ENCODE data around the gene UNC45A. TPM values are rescaled to one million over a fixed set of nuclear protein-coding genes. Genes with fewer than 3 reads are reported as not detected.

Gene UNC45A
- total and polyA plus RNA-seq, 2 experiments from 2014 or later = 58.6 to 75.8 TPM

GRCh38 chr15:90991587-90992285, 56.7 kb downstream of the UNC45A start:
- Histone ChIP-seq H2AFZ (peak overlapping the region; percentile 42), H3K27ac (no peak overlapping the region), H3K36me3 (ENCODE audit: low read depth) (no peaks in the 10 kb centered on the region), H3K79me2 (ENCODE audit: insufficient read depth) (peaks cover 76% of the 10 kb centered on the region), H3K9me2 (ENCODE audit: insufficient read depth) (no peaks in the 10 kb centered on the region), H3K4me1 (ENCODE audit: insufficient read depth) (no peaks in the 10 kb centered on the region), H3K9me3 (ENCODE audit: low read depth) (no peaks in the 10 kb centered on the region), H4K20me1 (ENCODE audit: insufficient read depth) (no peaks in the 10 kb centered on the region), H3K4me2 (ENCODE audit: unreplicated experiment) (no peak overlapping the region), H3K4me3 (no peak overlapping the region), H3K27me3 (replicated peaks; ENCODE audit: insufficient read depth) (no peaks in the 10 kb centered on the region), H3F3A (ENCODE audit: insufficient read depth) (peaks cover 9% of the 10 kb centered on the region), H3K9ac (no peak overlapping the region)
- TF ChIP-seq EZH2 (IDR thresholded peaks at IDR 0.05; ENCODE audit: insufficient read depth, poor library complexity, severe bottlenecking) = no peak
- TF ChIP-seq EZH2phosphoT487 (IDR thresholded peaks at IDR 0.05; ENCODE audit: insufficient read depth, low read depth) = no peak
- DNase-seq = no peak
- in situ Hi-C loops (cut with MboI) = no loop called here
- WGBS, 2 experiments (ENCODE audit: low coverage in 1 of 2, low lambda C conversion rate in 2 of 2, missing lambda C conversion rate in 2 of 2) = 98 to 99% methylated on average over 6 of the region's 6 CpGs

- Histone ChIP-seq H4K20me1 (ENCODE audit: insufficient read depth) (no peaks in the 10 kb centered on the region), H3K9me2 (ENCODE audit: insufficient read depth) (no peaks in the 10 kb centered on the region), H3K4me3 (peak overlapping the region; percentile 95), H2AFZ (peak overlapping the region; percentile 92), H3K79me2 (ENCODE audit: insufficient read depth) (peaks cover 53% of the 10 kb centered on the region), H3K27ac (peak overlapping the region; percentile 64), H3K27me3 (replicated peaks; ENCODE audit: insufficient read depth) (no peaks in the 10 kb centered on the region), H3K36me3 (ENCODE audit: low read depth) (no peaks in the 10 kb centered on the region), H3F3A (ENCODE audit: insufficient read depth) (peaks cover 9% of the 10 kb centered on the region), H3K4me1 (ENCODE audit: insufficient read depth) (no peaks in the 10 kb centered on the region), H3K9ac (peak overlapping the region; percentile 96), H3K4me2 (ENCODE audit: unreplicated experiment) (peak overlapping the region; percentile 70), H3K9me3 (ENCODE audit: low read depth) (no peaks in the 10 kb centered on the region)
- WGBS, 2 experiments (ENCODE audit: low coverage in 1 of 2, low lambda C conversion rate in 2 of 2, missing lambda C conversion rate in 2 of 2) = 0 to 3% methylated on average over 13 to 39 of the region's 50 CpGs
- no peak for TF ChIP-seq EZH2phosphoT487 (IDR thresholded peaks at IDR 0.05; ENCODE audit: insufficient read depth, low read depth)
- TF ChIP-seq EZH2 (IDR thresholded peaks at IDR 0.05; ENCODE audit: insufficient read depth, poor library complexity, severe bottlenecking) = no peak
- in situ Hi-C loops (cut with MboI) = no loop called here
- peak; percentile 57 for DNase-seq
These were observed 59.0 kb downstream of the UNC45A start for GRCh38 chr15:90994059-90994416.

- Histone ChIP-seq H3K27ac (peak within 1 kb of the TSS; percentile 88), H3K27me3 (replicated peaks; ENCODE audit: insufficient read depth) (no peaks in the 10 kb centered on the region), H3K36me3 (ENCODE audit: low read depth) (no peaks in the 10 kb centered on the region), H3K9me2 (ENCODE audit: insufficient read depth) (no peaks in the 10 kb centered on the region), H4K20me1 (ENCODE audit: insufficient read depth) (no peaks in the 10 kb centered on the region), H3K4me3 (peak within 1 kb of the TSS; percentile 95), H2AFZ (peak within 1 kb of the TSS; percentile 93), H3K79me2 (ENCODE audit: insufficient read depth) (peaks cover 46% of the 10 kb centered on the region), H3K9ac (peak within 1 kb of the TSS; percentile 96), H3K4me2 (ENCODE audit: unreplicated experiment) (peak within 1 kb of the TSS; percentile 100), H3F3A (ENCODE audit: insufficient read depth) (peaks cover 9% of the 10 kb centered on the region), H3K4me1 (ENCODE audit: insufficient read depth) (no peaks in the 10 kb centered on the region), H3K9me3 (ENCODE audit: low read depth) (no peaks in the 10 kb centered on the region)
- in situ Hi-C loops (cut with MboI) = no loop called here
- WGBS, 2 experiments (ENCODE audit: low coverage in 1 of 2, low lambda C conversion rate in 2 of 2, missing lambda C conversion rate in 2 of 2) = 1% methylated on average over 68 to 74 of the region's 75 CpGs
- TF ChIP-seq EZH2 (IDR thresholded peaks at IDR 0.05; ENCODE audit: insufficient read depth, poor library complexity, severe bottlenecking) (no peak), EZH2phosphoT487 (IDR thresholded peaks at IDR 0.05; ENCODE audit: insufficient read depth, low read depth) (no peak)
- DNase-seq = peak; percentile 100
These were observed 59.6 kb downstream of the UNC45A start, which contains the start of gene PRC1 for GRCh38 chr15:90994417-90995311. PRC1 (minus strand) TSS chr15:90994535; CDS start chr15:90994417, 118 bp downstream.

- Histone ChIP-seq H3K9ac (no peak overlapping the region), H2AFZ (no peak overlapping the region), H3K27me3 (replicated peaks; ENCODE audit: insufficient read depth) (no peaks in the 10 kb centered on the region), H4K20me1 (ENCODE audit: insufficient read depth) (no peaks in the 10 kb centered on the region), H3K4me3 (no peak overlapping the region), H3K9me2 (ENCODE audit: insufficient read depth) (no peaks in the 10 kb centered on the region), H3F3A (ENCODE audit: insufficient read depth) (peaks cover 9% of the 10 kb centered on the region), H3K9me3 (ENCODE audit: low read depth) (no peaks in the 10 kb centered on the region), H3K4me2 (ENCODE audit: unreplicated experiment) (no peak overlapping the region), H3K4me1 (ENCODE audit: insufficient read depth) (no peaks in the 10 kb centered on the region), H3K36me3 (ENCODE audit: low read depth) (0 out of 2 replicates have a peak, but pooled peaks cover 7% of the 10 kb centered on the region), H3K79me2 (ENCODE audit: insufficient read depth) (peaks cover 6% of the 10 kb centered on the region), H3K27ac (no peak overlapping the region)
- TF ChIP-seq EZH2phosphoT487 (IDR thresholded peaks at IDR 0.05; ENCODE audit: insufficient read depth, low read depth) = no peak
- no peak for TF ChIP-seq EZH2 (IDR thresholded peaks at IDR 0.05; ENCODE audit: insufficient read depth, poor library complexity, severe bottlenecking)
- in situ Hi-C loops (cut with MboI) = no loop called here
- 60 to 61% methylated on average over 8 of the region's 8 CpGs for WGBS, 2 experiments (ENCODE audit: low coverage in 1 of 2, low lambda C conversion rate in 2 of 2, missing lambda C conversion rate in 2 of 2)
- no peak for DNase-seq
These were observed 63.7 kb downstream of the UNC45A start for GRCh38 chr15:90998737-90999136.
